IMR-90 (cell line): ENCODE results near the gene ANKH. TPM values are rescaled to one million over a fixed set of nuclear protein-coding genes. Genes with fewer than 3 reads are reported as not detected.
A peak's percentile ranks its signal among the peaks of the same experiment; 100 is the strongest.

Experiments
- ATAC-seq: fragments of 200-7000 bp; cut with Tn5 transposase; 2 replicates; pipeline ENCODE4 v1.9.1; 2020; ENCODE audit warnings: low read depth, mild to moderate bottlenecking, moderate library complexity
- BruUV-seq: library from RNA; stranded (reverse); fragments of 400-500 nt; replicated peaks from 2 replicates; lab custom pipeline; 2021; lab: Mats Ljungman, UMichigan
- CTCF ChIA-PET: fragments of 300-600 bp; formaldehyde crosslinking; extraction: SDS; loops from one replicate; lab custom pipeline; 2021; ENCODE audit warnings: antibody characterized with exemption; lab: Yijun Ruan, JAX
- POLR2A ChIA-PET: fragments of 300-600 bp; sonication (Branson Sonifier 250); formaldehyde crosslinking; loops from one replicate; lab custom pipeline; 2022; ENCODE audit warnings: antibody characterized with exemption; ENCODE audit not compliant: unreplicated experiment; lab: Charles Lee
- DNase-seq: peaks from one replicate; pipeline ENCODE4 v3.0.0; 2013
- H2AFZ ChIP-seq: replicated peaks from 2 replicates; pipeline ENCODE3; 2013; ENCODE audit warnings: low read length, mild to moderate bottlenecking; ENCODE audit not compliant: poor library complexity
- H2AK5ac ChIP-seq: 2 replicates; pipeline ENCODE4 v1.6.1; 2013; ENCODE audit warnings: low read depth, low read length, inconsistent platforms
- H2AK9ac ChIP-seq: replicated peaks from 2 replicates; pipeline ENCODE3; 2013; ENCODE audit warnings: mild to moderate bottlenecking, low read depth, low read length, moderate library complexity; ENCODE audit not compliant: poor library complexity
- H2BK120ac ChIP-seq: 2 replicates; pipeline ENCODE4 v1.6.1; 2013; ENCODE audit warnings: low read depth, low read length, inconsistent platforms
- H2BK15ac ChIP-seq: 3 replicates; pipeline ENCODE4 v1.6.1; 2013; ENCODE audit warnings: low read depth, low read length, inconsistent platforms
- H2BK20ac ChIP-seq: 2 replicates; pipeline ENCODE4 v1.6.1; 2013; ENCODE audit warnings: low read depth, mild to moderate bottlenecking, inconsistent platforms, low read length, moderate library complexity
- H2BK5ac ChIP-seq: 2 replicates; pipeline ENCODE4 v1.6.1; 2013; ENCODE audit warnings: mild to moderate bottlenecking, low read depth, low read length, inconsistent platforms; ENCODE audit not compliant: poor library complexity, severe bottlenecking
- H3K14ac ChIP-seq: replicated peaks from 2 replicates; pipeline ENCODE4 v1.6.1; 2013; ENCODE audit warnings: low read depth, low read length, inconsistent platforms
- H3K18ac ChIP-seq: 2 replicates; pipeline ENCODE4 v1.6.1; 2013; ENCODE audit warnings: low read depth, low read length, control low read depth
- H3K23ac ChIP-seq: 2 replicates; pipeline ENCODE4 v1.6.1; 2013; ENCODE audit warnings: low read depth, low read length, inconsistent platforms
- H3K27ac ChIP-seq: 2 replicates; pipeline ENCODE4 v1.5.1; 2013; ENCODE audit warnings: mild to moderate bottlenecking, control low read depth, low read length; ENCODE audit not compliant: insufficient read depth
- H3K27me3 ChIP-seq: 2 replicates; pipeline ENCODE4 v1.6.1; 2013; ENCODE audit warnings: low read length; ENCODE audit not compliant: control insufficient read depth, insufficient read depth
- H3K36me3 ChIP-seq: 2 replicates; pipeline ENCODE4 v1.6.1; 2013; ENCODE audit warnings: low read length, mixed read lengths; ENCODE audit not compliant: control insufficient read depth, insufficient read depth
- H3K4ac ChIP-seq: 2 replicates; pipeline ENCODE4 v1.6.1; 2013; ENCODE audit warnings: low read depth, low read length, inconsistent platforms
- H3K4me1 ChIP-seq: 2 replicates; pipeline ENCODE4 v1.6.1; 2013; ENCODE audit warnings: low read length, mixed read lengths; ENCODE audit not compliant: control insufficient read depth, insufficient read depth
- H3K4me2 ChIP-seq: 2 replicates; pipeline ENCODE4 v1.6.1; 2013; ENCODE audit warnings: low read depth, mild to moderate bottlenecking, control low read depth, low read length, moderate library complexity
- H3K4me3 ChIP-seq: 2 replicates; pipeline ENCODE4 v1.5.1; 2013; ENCODE audit warnings: low read depth, mild to moderate bottlenecking, control low read depth, low read length, moderate library complexity; ENCODE audit not compliant: insufficient read depth
- H3K56ac ChIP-seq: 2 replicates; pipeline ENCODE4 v1.6.1; 2013; ENCODE audit warnings: low read length, inconsistent platforms; ENCODE audit not compliant: insufficient read depth; ENCODE audit errors: extremely low read depth
- H3K79me1 ChIP-seq, 2 experiments: 2 replicates each; pipeline ENCODE4 v1.6.1; 2013; ENCODE audit warnings: low read length in 2 of 2, inconsistent platforms in 1 of 2, low read depth in 1 of 2
- H3K9ac ChIP-seq: 2 replicates; pipeline ENCODE4 v1.6.1; 2013; ENCODE audit warnings: low read depth, low read length, control low read depth
- H3K9me1 ChIP-seq: 2 replicates; pipeline ENCODE4 v1.6.1; 2013; ENCODE audit warnings: low read length, inconsistent platforms; ENCODE audit not compliant: insufficient read depth
- H3K9me3 ChIP-seq: 2 replicates; pipeline ENCODE4 v1.6.1; 2013; ENCODE audit warnings: low read length; ENCODE audit not compliant: control insufficient read depth, insufficient read depth
- H4K20me1 ChIP-seq: 2 replicates; pipeline ENCODE4 v1.6.1; 2013; ENCODE audit warnings: low read length, inconsistent platforms; ENCODE audit not compliant: insufficient read depth
- H4K5ac ChIP-seq: 2 replicates; pipeline ENCODE4 v1.6.1; 2013; ENCODE audit warnings: mild to moderate bottlenecking, low read depth, low read length, control low read depth
- H4K8ac ChIP-seq, 2 experiments: 2 replicates each; pipeline ENCODE4 v1.6.1; 2013; ENCODE audit warnings: low read depth in 2 of 2, low read length in 2 of 2, control low read depth in 1 of 2, inconsistent platforms in 1 of 2
- H4K91ac ChIP-seq: 2 replicates; pipeline ENCODE4 v1.6.1; 2013; ENCODE audit warnings: low read depth, low read length, inconsistent platforms; ENCODE audit not compliant: insufficient read depth
- BHLHE40 ChIP-seq: fragments of 150-350 bp; IDR thresholded peaks from 2 replicates; pipeline ENCODE4 v1.6.1; 2016; ENCODE audit warnings: mild to moderate bottlenecking, low read depth, low read length
- CEBPB ChIP-seq: IDR thresholded peaks from 2 replicates; pipeline ENCODE4 v1.6.1; 2012; ENCODE audit warnings: low read depth, low read length, improper control_type of control experiment
- FOS ChIP-seq: fragments of 150-350 bp; IDR thresholded peaks from 2 replicates; pipeline ENCODE4 v1.6.1; 2016; ENCODE audit warnings: low read depth, low read length
- MAFK ChIP-seq: IDR thresholded peaks from 2 replicates; pipeline ENCODE4 v1.6.1; 2012; ENCODE audit warnings: low read depth, low read length, improper control_type of control experiment
- MXI1 ChIP-seq: IDR thresholded peaks from 2 replicates; pipeline ENCODE4 v1.6.1; 2012; ENCODE audit warnings: low read depth, mild to moderate bottlenecking, low read length, moderate library complexity, borderline replicate concordance
- RAD21 ChIP-seq: IDR thresholded peaks from 2 replicates; pipeline ENCODE4 v1.6.1; 2012; ENCODE audit warnings: low read length, improper control_type of control experiment
- WGBS, 2 experiments: methylation state at CpG; one replicate each; pipeline versions ENCODE4 v1.1.5 to v1.1.7; 2013; ENCODE audit warnings: missing lambda C conversion rate in 2 of 2; ENCODE audit not compliant: insufficient read length in 1 of 2; ENCODE audit errors: extremely low coverage in 2 of 2; 5-methylcytosine and 5-hydroxymethylcytosine counted together
- dilution Hi-C: fragments of 300-500 bp; cut with HindIII; formaldehyde crosslinking; loops from one replicate; pipeline ENCODE4 v1.14.3; 2018; ENCODE audit warnings: low sequenced_read_pairs; ENCODE audit not compliant: unreplicated experiment
- in situ Hi-C: fragments of 300-500 bp; cut with MboI; formaldehyde crosslinking; loops from 3 replicates; pipeline ENCODE4 v1.14.3; 2019; ENCODE audit warnings: low sequenced_read_pairs, inconsistent platforms, mixed read lengths
- intact Hi-C: fragments of 100-400 bp; cut with micrococcal nuclease; formaldehyde crosslinking; loops from 2 replicates; pipeline ENCODE4 v1.10.0; 2022
- polyA plus RNA-seq, 3 experiments: library from polyadenylated mRNA; depleted of rRNA; stranded (reverse); fragments of >200 nt; gene quantifications; 2 replicates each; pipeline ENCODE4 v1.2.3, GENCODE V29; 2012; ENCODE audit warnings: low replicate concordance in 1 of 3
- total RNA-seq: library from RNA; depleted of rRNA; stranded (reverse); fragments of >200 nt; gene quantifications from 2 replicates; pipeline ENCODE4 v1.2.3, GENCODE V29; 2012

ANKH gene
- total and polyA plus RNA-seq, 2 of the 4 experiments (the other 2 are of a cell fraction): 5.2 to 17.2 TPM

- Histone ChIP-seq H2BK15ac (no peak overlapping the region), H3K9ac (no peak overlapping the region), H2AK9ac (no peak overlapping the region), H3K9me1 (peaks cover 5% of the 10 kb centered on the region; the same call in 1 of the 2 replicates), H4K8ac (peak overlapping the region in 1 of 2 experiments; percentile 46; a peak in 1 of 4 replicates), H4K91ac (no peak overlapping the region), H4K5ac (no peak overlapping the region), H3K4me1 (peaks cover 3% of the 10 kb centered on the region), H3K79me1 (peaks cover 3 to 8% of the 10 kb centered on the region in 2 experiments; a peak in 1 of 4 replicates), H3K14ac (peak overlapping the region; percentile 12; the same call in 1 of the 2 replicates), H2BK20ac (0 out of 2 replicates have a peak overlapping the region, but pooled peaks have one; percentile 22), H3K23ac (no peak overlapping the region), H3K9me3 (no peaks in the 10 kb centered on the region), H3K18ac (no peak overlapping the region), H2AFZ (no peak overlapping the region), H3K4me2 (no peak overlapping the region), H3K27ac (no peak overlapping the region), H3K4ac (no peak overlapping the region; the same call in 1 of the 2 replicates), H2BK120ac (peak overlapping the region; percentile 5; the same call in 1 of the 2 replicates), H3K56ac (no peak overlapping the region), H3K27me3 (no peaks in the 10 kb centered on the region), H3K4me3 (no peak overlapping the region), H2AK5ac (no peak overlapping the region), H2BK5ac (no peak overlapping the region), H3K36me3 (no peaks in the 10 kb centered on the region), H4K20me1 (no peaks in the 10 kb centered on the region)
- in situ Hi-C loops (no loop called here), intact Hi-C loops (no loop called here), dilution Hi-C loops (no loop called here)
- peak; percentile 93 for DNase-seq
- TF ChIP-seq MXI1: peak; percentile 73; the same call in 1 of the 2 replicates
- TF ChIP-seq RAD21: no peak
- peak; percentile 64 for TF ChIP-seq BHLHE40
- TF ChIP-seq CEBPB: peak; percentile 100
- peak; percentile 25; the same call in 1 of the 2 replicates for TF ChIP-seq MAFK
- TF ChIP-seq FOS: peak; percentile 72
- POLR2A ChIA-PET: interaction anchor here (0.9 kb wide), 1 partner anchor 61 kb away, joined by 3 read pairs; no protein-coding TSS in a partner anchor
- no TSS peak for BruUV-seq
- 37% methylated on average over 5 of the region's 6 CpGs; no CpG with 5 or more reads in 1 of the 2 experiments for WGBS, 2 experiments
- ATAC-seq: peak; percentile 95
- CTCF ChIA-PET: interaction anchor here (0.6 to 1.0 kb wide), 2 partner anchors 50 to 132 kb away, joined by 3 read pairs; no protein-coding TSS in a partner anchor
These were observed 54.4 kb downstream of the ANKH start for GRCh38 chr5:14816999-14817761.
